PC-3 (cell line): ENCODE measurements around the gene GASK1B. TPM values are rescaled to one million over a fixed set of nuclear protein-coding genes. Genes with fewer than 3 reads are reported as not detected.
A peak's percentile ranks its signal among the peaks of the same experiment; 100 is the strongest.

Experiments used
- ATAC-seq: fragments of 200-7000 bp; cut with Tn5 transposase; 2 replicates; pipeline ENCODE4 v1.9.1; 2020; ENCODE audit warnings: mild to moderate bottlenecking, moderate library complexity
- BruUV-seq: library from RNA; stranded (reverse); fragments of 400-500 nt; replicated peaks from 2 replicates; lab custom pipeline; 2021; lab: Mats Ljungman, UMichigan
- CTCF ChIA-PET: fragments of 300-600 bp; sonication (Branson Sonifier 250); formaldehyde crosslinking; loops from one replicate; lab custom pipeline; 2022; ENCODE audit warnings: antibody characterized with exemption; lab: Charles Lee
- POLR2A ChIA-PET: fragments of 300-600 bp; sonication (Branson Sonifier 250); formaldehyde crosslinking; loops from one replicate; lab custom pipeline; 2022; ENCODE audit warnings: antibody characterized with exemption; ENCODE audit not compliant: unreplicated experiment; lab: Charles Lee
- DNase-seq: peaks from one replicate; pipeline ENCODE4 v3.0.0-alpha.2; 2015
- H2AFZ ChIP-seq: fragments of 300-600 bp; sonication (generic); 2 replicates; pipeline ENCODE4 v1.6.0; 2016; ENCODE audit warnings: antibody characterized with exemption, low read length
- H3F3A ChIP-seq: fragments of 300-600 bp; sonication (generic); one replicate; pipeline ENCODE4 v1.6.0; 2017; ENCODE audit warnings: antibody characterized with exemption, low read length, control low read depth, mild to moderate bottlenecking; ENCODE audit not compliant: unreplicated experiment
- H3K27ac ChIP-seq: fragments of 300-600 bp; sonication (generic); 2 replicates; pipeline ENCODE4 v1.5.1; 2016; ENCODE audit warnings: mild to moderate bottlenecking, low read length
- H3K27me3 ChIP-seq: fragments of 300-600 bp; sonication (generic); 2 replicates; pipeline ENCODE4 v1.6.1; 2016; ENCODE audit warnings: low read length, mixed read lengths
- H3K36me3 ChIP-seq: fragments of 300-600 bp; sonication (generic); 2 replicates; pipeline ENCODE4 v1.6.1; 2016; ENCODE audit warnings: low read depth, mixed run types, low read length, mixed read lengths
- H3K4me1 ChIP-seq: fragments of 300-600 bp; sonication (generic); 2 replicates; pipeline ENCODE4 v1.5.1; 2016; ENCODE audit warnings: low read length; ENCODE audit not compliant: insufficient read depth
- H3K4me2 ChIP-seq: fragments of 300-600 bp; sonication (generic); 2 replicates; pipeline ENCODE4 v1.6.0; 2016; ENCODE audit warnings: low read length
- H3K4me3 ChIP-seq: fragments of 300-600 bp; sonication (generic); 2 replicates; pipeline ENCODE4 v1.5.1; 2016; ENCODE audit warnings: mild to moderate bottlenecking, low read length, mixed read lengths
- H3K79me2 ChIP-seq: fragments of 300-600 bp; sonication (generic); 2 replicates; pipeline ENCODE4 v1.6.1; 2017; ENCODE audit warnings: low read length, mixed read lengths
- H3K9ac ChIP-seq: fragments of 300-600 bp; sonication (generic); 2 replicates; pipeline ENCODE4 v1.6.0; 2016; ENCODE audit warnings: mild to moderate bottlenecking, low read length
- H3K9me2 ChIP-seq: fragments of 300-600 bp; sonication (generic); replicated peaks from 2 replicates; pipeline ENCODE4 v1.6.1; 2016; ENCODE audit warnings: mixed run types, low read length, mixed read lengths
- H3K9me3 ChIP-seq: fragments of 300-600 bp; sonication (generic); 2 replicates; pipeline ENCODE4 v1.6.1; 2016; ENCODE audit warnings: low read length, mixed read lengths
- H4K20me1 ChIP-seq: fragments of 300-600 bp; sonication (generic); 2 replicates; pipeline ENCODE4 v1.6.1; 2016; ENCODE audit warnings: low read length, mixed read lengths
- EZH2 ChIP-seq: fragments of 300-600 bp; sonication (generic); IDR thresholded peaks from one replicate; pipeline ENCODE4 v1.6.1; 2017; ENCODE audit warnings: antibody characterized with exemption, mild to moderate bottlenecking, low read length; ENCODE audit not compliant: unreplicated experiment
- EZH2phosphoT487 ChIP-seq: fragments of 300-600 bp; sonication (generic); IDR thresholded peaks from 2 replicates; pipeline ENCODE4 v1.6.1; 2018; ENCODE audit warnings: mild to moderate bottlenecking, antibody characterized with exemption, low read length, borderline replicate concordance
- intact Hi-C: fragments of 100-400 bp; cut with micrococcal nuclease; formaldehyde crosslinking; loops from 2 replicates; pipeline ENCODE4 v1.9.0; 2023
- total RNA-seq: library from RNA; depleted of rRNA; stranded (reverse); fragments of >200 nt; gene quantifications from 2 replicates; pipeline ENCODE4 v1.2.3, GENCODE V29; 2014
- TF ChIP-seq, protein P1 (sequence below): fragments of 300-600 bp; sonication (generic); conservative IDR thresholded peaks from 2 replicates; pipeline ENCODE4 v1.5.1; 2017; ENCODE audit warnings: antibody characterized with exemption, low read depth, mild to moderate bottlenecking, low read length

GASK1B gene
- total RNA-seq, 1 experiment from 2014 or later, result 0.51 TPM

DNA sequence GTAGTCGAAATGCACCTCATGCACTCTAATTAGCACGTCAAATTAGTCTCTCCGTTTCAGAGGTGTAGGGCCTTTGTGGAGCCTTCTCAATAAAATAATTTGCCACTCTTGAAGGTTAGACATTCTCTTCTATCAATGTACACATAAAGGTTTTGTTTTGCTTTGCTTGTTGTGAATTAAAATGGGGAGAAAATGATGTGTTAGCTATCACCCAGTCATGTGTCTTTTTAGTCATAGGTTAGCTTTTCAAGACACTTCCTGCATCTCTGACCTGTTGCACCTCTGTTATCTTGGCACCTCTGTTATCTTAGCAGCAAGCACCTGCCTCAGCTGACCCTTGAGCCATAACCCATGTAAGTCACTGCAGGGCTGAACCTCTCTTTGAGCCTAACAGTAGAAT is 38.4 kb upstream of the GASK1B start:
- Histone ChIP-seq H3K27ac (no peak overlapping the region), H3K9me3 (no peaks in the 10 kb centered on the region), H3K79me2 (no peaks in the 10 kb centered on the region), H3K9me2 (no peaks in the 10 kb centered on the region), H3F3A (no peaks in the 10 kb centered on the region), H3K4me2 (peak overlapping the region; percentile 86), H4K20me1 (no peaks in the 10 kb centered on the region), H3K9ac (peak overlapping the region; percentile 89), H2AFZ (peak overlapping the region; percentile 95), H3K27me3 (no peaks in the 10 kb centered on the region), H3K4me3 (peak overlapping the region; percentile 79), H3K4me1 (peaks cover 11% of the 10 kb centered on the region), H3K36me3 (no peaks in the 10 kb centered on the region)
- intact Hi-C loops, result no loop called here
- DNase-seq (no peak), ATAC-seq (no peak)
- no TSS peak for BruUV-seq
- CTCF ChIA-PET, result no interaction called here
- TF ChIP-seq, protein P1, sequence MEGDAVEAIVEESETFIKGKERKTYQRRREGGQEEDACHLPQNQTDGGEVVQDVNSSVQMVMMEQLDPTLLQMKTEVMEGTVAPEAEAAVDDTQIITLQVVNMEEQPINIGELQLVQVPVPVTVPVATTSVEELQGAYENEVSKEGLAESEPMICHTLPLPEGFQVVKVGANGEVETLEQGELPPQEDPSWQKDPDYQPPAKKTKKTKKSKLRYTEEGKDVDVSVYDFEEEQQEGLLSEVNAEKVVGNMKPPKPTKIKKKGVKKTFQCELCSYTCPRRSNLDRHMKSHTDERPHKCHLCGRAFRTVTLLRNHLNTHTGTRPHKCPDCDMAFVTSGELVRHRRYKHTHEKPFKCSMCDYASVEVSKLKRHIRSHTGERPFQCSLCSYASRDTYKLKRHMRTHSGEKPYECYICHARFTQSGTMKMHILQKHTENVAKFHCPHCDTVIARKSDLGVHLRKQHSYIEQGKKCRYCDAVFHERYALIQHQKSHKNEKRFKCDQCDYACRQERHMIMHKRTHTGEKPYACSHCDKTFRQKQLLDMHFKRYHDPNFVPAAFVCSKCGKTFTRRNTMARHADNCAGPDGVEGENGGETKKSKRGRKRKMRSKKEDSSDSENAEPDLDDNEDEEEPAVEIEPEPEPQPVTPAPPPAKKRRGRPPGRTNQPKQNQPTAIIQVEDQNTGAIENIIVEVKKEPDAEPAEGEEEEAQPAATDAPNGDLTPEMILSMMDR, result no peak
- TF ChIP-seq EZH2 (no peak), EZH2phosphoT487 (no peak)
- POLR2A ChIA-PET, result no interaction called here

DNA sequence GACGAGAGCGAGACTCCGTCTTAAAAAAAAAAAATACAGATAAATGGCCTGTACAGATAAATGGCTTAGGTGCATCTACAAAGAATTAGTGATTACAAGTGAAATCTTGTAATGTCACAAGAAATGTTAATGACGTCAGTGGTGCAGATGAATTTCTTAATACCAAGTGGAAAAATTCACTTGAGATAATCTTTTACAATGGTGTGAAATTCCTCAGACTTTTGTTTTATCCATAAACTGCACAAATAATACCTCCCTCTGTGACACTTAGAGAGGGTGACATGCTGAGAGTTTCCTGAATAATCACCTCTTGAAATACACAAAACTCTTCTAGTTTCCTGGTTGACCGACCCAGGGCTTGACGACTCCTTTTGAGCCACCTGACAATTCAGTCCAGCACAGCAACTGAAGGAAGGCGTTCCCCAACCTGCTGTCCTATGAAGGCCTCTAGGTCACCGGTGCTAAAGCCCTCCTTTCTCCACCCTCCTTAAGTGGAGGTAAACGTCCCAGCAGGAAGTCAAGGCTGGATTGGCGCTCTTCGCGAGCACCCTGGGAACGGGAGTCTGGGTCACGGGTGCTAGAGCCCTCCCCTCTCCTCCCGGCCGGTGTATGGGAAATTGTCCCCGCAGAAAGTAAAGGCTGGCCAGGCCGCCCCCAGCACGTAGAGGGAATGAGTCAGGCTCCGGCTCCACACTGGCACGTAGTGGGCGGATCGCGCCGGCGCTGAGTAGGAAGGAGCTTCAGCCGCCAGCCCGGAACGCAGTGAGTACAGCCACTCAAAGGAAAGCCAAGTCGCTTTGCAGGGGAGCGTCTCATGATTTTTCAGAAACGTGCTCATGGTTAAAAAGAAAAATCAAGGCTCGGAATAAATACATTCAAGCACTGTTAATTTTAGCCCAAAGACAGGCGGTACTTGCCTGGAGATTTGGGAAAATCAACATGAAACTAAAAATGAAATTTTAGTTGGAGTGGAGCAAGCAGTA is 37.3 kb upstream of the GASK1B start, which contains the start of gene TMEM144:
TSS of gene TMEM144 (plus strand) at position 662 of the 983 bp plus-strand sequence. CDS start 2,182 bp downstream, outside the sequence.
- ATAC-seq (peak; percentile 99), DNase-seq (peak; percentile 88)
- Histone ChIP-seq H3K4me3 (peak within 1 kb of the TSS; percentile 79), H4K20me1 (no peaks in the 10 kb centered on the region), H3K9me2 (no peaks in the 10 kb centered on the region), H3K4me1 (peaks cover 11% of the 10 kb centered on the region), H3K79me2 (no peaks in the 10 kb centered on the region), H3K9ac (peak within 1 kb of the TSS; percentile 89), H3K36me3 (no peaks in the 10 kb centered on the region), H3K9me3 (no peaks in the 10 kb centered on the region), H3K4me2 (peak within 1 kb of the TSS; percentile 86), H3K27me3 (no peaks in the 10 kb centered on the region), H3F3A (no peaks in the 10 kb centered on the region), H3K27ac (peak within 1 kb of the TSS; percentile 70), H2AFZ (peak within 1 kb of the TSS; percentile 95)
- ChIA-PET CTCF (no interaction called here), POLR2A (interaction anchor here (0.6 kb wide), 1 partner anchor 929 kb away, joined by 4 read pairs; no protein-coding TSS in a partner anchor)
- intact Hi-C loops, result no loop called here
- TF ChIP-seq, protein P1, result no peak
- no peak for TF ChIP-seq EZH2phosphoT487
- TF ChIP-seq EZH2, result no peak
- TSS peak; percentile 68 for BruUV-seq
